Endothelial cell of umbilical vein (primary cell): Measurements from ENCODE around the gene GJB2. TPM values are rescaled to one million over a fixed set of nuclear protein-coding genes. Genes with fewer than 3 reads are reported as not detected.

Source experiments
- BruUV-seq: library from RNA; stranded (reverse); fragments of 400-500 nt; replicated peaks from 2 replicates; lab custom pipeline; 2021; lab: Mats Ljungman, UMichigan
- CTCF ChIA-PET: fragments of 300-600, 350-600 bp; sonication (Branson Sonifier 250); formaldehyde crosslinking; loops from one replicate; lab custom pipeline; 2021; ENCODE audit warnings: antibody characterized with exemption, inconsistent platforms; lab: Charles Lee
- POLR2A ChIA-PET: fragments of 300-600, 350-600 bp; sonication (Branson Sonifier 250); formaldehyde crosslinking; loops from one replicate; lab custom pipeline; 2021; ENCODE audit warnings: antibody characterized with exemption, inconsistent platforms; lab: Charles Lee
- DNase-seq: peaks from one replicate; pipeline ENCODE4 v3.0.0-alpha.2; 2011; ENCODE audit warnings: low read depth, low spot score
- FAIRE-seq: peaks from 2 replicates; lab custom pipeline; 2011; peaks lifted over from hg19 to GRCh38; lab: Jason Lieb, UNC
- H2AFZ ChIP-seq: 2 replicates; pipeline ENCODE4 v1.6.0; 2012; ENCODE audit warnings: low read depth, low read length, control low read depth, inconsistent platforms
- H3K27ac ChIP-seq: 2 replicates; pipeline ENCODE4 v1.5.1; 2011; ENCODE audit warnings: low read depth, mild to moderate bottlenecking, control low read depth, low read length, moderate library complexity; ENCODE audit not compliant: insufficient read depth
- H3K27me3 ChIP-seq, 2 experiments: 2 replicates each; pipeline versions ENCODE4 v1.6.0 to v1.6.1; 2011; ENCODE audit warnings: low read length in 2 of 2, mixed read lengths in 1 of 2; ENCODE audit not compliant: control insufficient read depth in 2 of 2, insufficient read depth in 2 of 2
- H3K36me3 ChIP-seq, 2 experiments: 2 replicates in 1 of 2; 3 replicates in 1 of 2; pipeline ENCODE4 v1.5.1; 2011; ENCODE audit warnings: low read length in 2 of 2, mild to moderate bottlenecking in 1 of 2, moderate library complexity in 1 of 2; ENCODE audit not compliant: control insufficient read depth in 2 of 2, insufficient read depth in 2 of 2; ENCODE audit errors: extremely low read depth in 1 of 2
- H3K4me1 ChIP-seq: 3 replicates; pipeline ENCODE4 v1.5.1; 2011; ENCODE audit warnings: mild to moderate bottlenecking, low read length; ENCODE audit not compliant: control insufficient read depth, insufficient read depth; ENCODE audit errors: extremely low read depth
- H3K4me2 ChIP-seq: 2 replicates; pipeline ENCODE4 v1.6.1; 2011; ENCODE audit warnings: low read length, control low read depth, mixed read lengths; ENCODE audit not compliant: insufficient read depth
- H3K4me3 ChIP-seq, 3 experiments: fragments of 200-600 bp in 1 of 3; sonication (generic), shearing (Covaris generic) in 1 of 3; replicated peaks in 1 of 3; 2 replicates each; pipeline ENCODE4 v1.5.1; 2011 to 2016; ENCODE audit warnings: control low read depth in 3 of 3, low read length in 3 of 3, mild to moderate bottlenecking in 2 of 3, inconsistent platforms in 1 of 3, low read depth in 1 of 3, moderate library complexity in 1 of 3; ENCODE audit not compliant: insufficient read depth in 1 of 3
- H3K79me2 ChIP-seq: 2 replicates; pipeline ENCODE4 v1.6.0; 2012; ENCODE audit warnings: low read length, inconsistent platforms; ENCODE audit not compliant: control insufficient read depth, insufficient read depth
- H3K9ac ChIP-seq: replicated peaks from 2 replicates; pipeline ENCODE3; 2011; ENCODE audit warnings: low read length, control low read depth; ENCODE audit not compliant: insufficient read depth; ENCODE audit errors: extremely low read depth
- H3K9me1 ChIP-seq: replicated peaks from 3 replicates; pipeline ENCODE4 v1.6.0; 2011; ENCODE audit warnings: mild to moderate bottlenecking, low read length; ENCODE audit not compliant: control insufficient read depth, insufficient read depth; ENCODE audit errors: extremely low read depth
- H3K9me3 ChIP-seq: replicated peaks from 2 replicates; pipeline ENCODE4 v1.5.1; 2012; ENCODE audit warnings: low read length, inconsistent platforms; ENCODE audit not compliant: control insufficient read depth, insufficient read depth
- H4K20me1 ChIP-seq: replicated peaks from 2 replicates; pipeline ENCODE3; 2011; ENCODE audit warnings: mild to moderate bottlenecking, low read length; ENCODE audit not compliant: control insufficient read depth, insufficient read depth; ENCODE audit errors: extremely low read depth
- EZH2 ChIP-seq: IDR thresholded peaks from 2 replicates; pipeline ENCODE4 v1.6.1; 2012; ENCODE audit warnings: borderline replicate concordance, low read depth, mild to moderate bottlenecking, moderate library complexity, low read length, inconsistent platforms; ENCODE audit not compliant: severe bottlenecking
- FOS ChIP-seq: IDR thresholded peaks from 2 replicates; pipeline ENCODE4 v1.6.1; 2011; ENCODE audit warnings: mild to moderate bottlenecking, low read length, moderate library complexity, borderline replicate concordance; ENCODE audit not compliant: insufficient read depth
- JUN ChIP-seq: IDR thresholded peaks from 2 replicates; pipeline ENCODE4 v1.6.1; 2011; ENCODE audit warnings: borderline replicate concordance, low read depth; ENCODE audit not compliant: insufficient read length, insufficient read depth
- MYC ChIP-seq: IDR thresholded peaks from one replicate; pipeline ENCODE4 v1.6.1; 2011; ENCODE audit warnings: mild to moderate bottlenecking, low read depth, low read length
- POLR2A ChIP-seq: IDR thresholded peaks from 2 replicates; pipeline ENCODE4 v1.6.1; 2012; ENCODE audit warnings: low read depth, mild to moderate bottlenecking, control low read depth, low read length
- POLR2AphosphoS5 ChIP-seq: IDR thresholded peaks from 2 replicates; pipeline ENCODE4 v1.6.1; 2012; ENCODE audit warnings: low read depth, mild to moderate bottlenecking, control low read depth, low read length, moderate library complexity; ENCODE audit not compliant: insufficient read depth
- dilution Hi-C: fragments of 300-500 bp; cut with MboI; formaldehyde crosslinking; loops from one replicate; pipeline ENCODE4 v1.15.0; 2019; ENCODE audit warnings: low sequenced_read_pairs; ENCODE audit not compliant: extremely low pct_ligation_motif_present
- intact Hi-C: fragments of 100-400 bp; cut with micrococcal nuclease; formaldehyde crosslinking; loops from one replicate; pipeline ENCODE4 v1.10.0; 2022
- polyA plus RNA-seq, 4 experiments: library from polyadenylated mRNA; depleted of rRNA in 3 of 4; stranded (reverse) in 3 of 4; unstranded in 1 of 4; fragments of >200 nt; gene quantifications; 2 replicates each; pipeline versions ENCODE4 v1.2.1 to v1.2.3, GENCODE V29; 2011 to 2012; ENCODE audit warnings: missing spikeins in 1 of 4
- total RNA-seq: library from RNA; stranded (reverse); gene quantifications from 2 replicates; pipeline ENCODE4 v1.2.3, GENCODE V29; 2021
- TF ChIP-seq, protein P1 (sequence below), 2 donors: IDR thresholded peaks; 1 replicate in 1 of 2; 2 replicates in 1 of 2; pipeline ENCODE4 v1.5.1; 2011; ENCODE audit warnings: low read length in 2 of 2, mild to moderate bottlenecking in 2 of 2, moderate library complexity in 2 of 2, control low read depth in 1 of 2, inconsistent platforms in 1 of 2, low read depth in 1 of 2; ENCODE audit not compliant: insufficient read depth in 1 of 2; ENCODE audit errors: extremely low read depth in 1 of 2
- TF ChIP-seq, protein P2 (sequence below): IDR thresholded peaks from 2 replicates; pipeline ENCODE4 v1.6.1; 2011; ENCODE audit not compliant: insufficient read depth, insufficient read length

The GJB2 gene
- total and polyA plus RNA-seq, 2 donors (not counting 3 experiments of a cell fraction or from before 2014, with no cell fraction given): not detected

DNA sequence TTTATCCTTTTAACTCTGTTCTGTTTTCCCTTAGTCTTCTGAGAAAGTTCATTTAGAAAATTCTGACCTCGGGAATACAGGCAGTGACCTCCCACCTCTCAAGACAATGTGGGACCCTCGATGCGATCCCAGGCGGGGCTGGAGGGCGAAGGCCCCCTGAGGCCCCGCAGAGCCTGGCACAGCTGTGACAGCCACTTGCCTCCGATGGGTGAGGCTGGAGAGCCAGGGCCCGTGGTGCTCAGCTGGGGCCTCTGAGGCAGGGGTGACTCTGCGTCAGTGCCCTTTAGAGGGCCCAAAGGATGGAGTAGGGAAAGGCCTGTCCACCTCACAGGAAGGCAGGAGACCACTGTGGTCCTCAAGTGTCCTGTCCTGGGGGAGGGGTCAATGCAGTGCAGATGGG, 42.2 kb downstream of the GJB2 start:
- Histone ChIP-seq H3K9me3 (no peaks in the 10 kb centered on the region), H3K9ac (no peak overlapping the region), H3K4me1 (no peaks in the 10 kb centered on the region), H3K36me3 (no peaks in the 10 kb centered on the region), H3K27ac (no peak overlapping the region), H3K4me2 (no peak overlapping the region), H3K4me3 (no peak overlapping the region), H4K20me1 (no peaks in the 10 kb centered on the region), H3K9me1 (no peaks in the 10 kb centered on the region), H3K79me2 (no peaks in the 10 kb centered on the region), H2AFZ (no peak overlapping the region), H3K27me3 (peaks cover 12 to 38% of the 10 kb centered on the region in 2 experiments)
- intact Hi-C loops: no loop called here
- ChIA-PET POLR2A (no interaction called here), CTCF (interaction anchor here (1.2 kb wide), 1 partner anchor 27 kb away, joined by 3 read pairs; no protein-coding TSS in a partner anchor)
- BruUV-seq: no TSS peak
- dilution Hi-C loops: no loop called here
- no peak for TF ChIP-seq POLR2AphosphoS5
- TF ChIP-seq JUN: no peak
- TF ChIP-seq, protein P1, sequence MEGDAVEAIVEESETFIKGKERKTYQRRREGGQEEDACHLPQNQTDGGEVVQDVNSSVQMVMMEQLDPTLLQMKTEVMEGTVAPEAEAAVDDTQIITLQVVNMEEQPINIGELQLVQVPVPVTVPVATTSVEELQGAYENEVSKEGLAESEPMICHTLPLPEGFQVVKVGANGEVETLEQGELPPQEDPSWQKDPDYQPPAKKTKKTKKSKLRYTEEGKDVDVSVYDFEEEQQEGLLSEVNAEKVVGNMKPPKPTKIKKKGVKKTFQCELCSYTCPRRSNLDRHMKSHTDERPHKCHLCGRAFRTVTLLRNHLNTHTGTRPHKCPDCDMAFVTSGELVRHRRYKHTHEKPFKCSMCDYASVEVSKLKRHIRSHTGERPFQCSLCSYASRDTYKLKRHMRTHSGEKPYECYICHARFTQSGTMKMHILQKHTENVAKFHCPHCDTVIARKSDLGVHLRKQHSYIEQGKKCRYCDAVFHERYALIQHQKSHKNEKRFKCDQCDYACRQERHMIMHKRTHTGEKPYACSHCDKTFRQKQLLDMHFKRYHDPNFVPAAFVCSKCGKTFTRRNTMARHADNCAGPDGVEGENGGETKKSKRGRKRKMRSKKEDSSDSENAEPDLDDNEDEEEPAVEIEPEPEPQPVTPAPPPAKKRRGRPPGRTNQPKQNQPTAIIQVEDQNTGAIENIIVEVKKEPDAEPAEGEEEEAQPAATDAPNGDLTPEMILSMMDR (IDR thresholded peaks at IDR 0.05; ENCODE audit: extremely low read depth in 1 of 2, insufficient read depth in 1 of 2, low read depth in 1 of 2, low read length in 2 of 2): no peak
- no peak for TF ChIP-seq FOS
- no peak for TF ChIP-seq POLR2A
- TF ChIP-seq EZH2: no peak
- TF ChIP-seq, protein P2, sequence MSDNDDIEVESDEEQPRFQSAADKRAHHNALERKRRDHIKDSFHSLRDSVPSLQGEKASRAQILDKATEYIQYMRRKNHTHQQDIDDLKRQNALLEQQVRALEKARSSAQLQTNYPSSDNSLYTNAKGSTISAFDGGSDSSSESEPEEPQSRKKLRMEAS: no peak
- no peak for TF ChIP-seq MYC
- no peak for FAIRE-seq
- DNase-seq: no peak
